ENCODE data around the gene FAS. TPM values are rescaled to one million over a fixed set of nuclear protein-coding genes. Genes with fewer than 3 reads are reported as not detected.
A peak's percentile ranks its signal among the peaks of the same experiment; 100 is the strongest.

The FAS gene
- total RNA-seq, 6 donors from 2014 or later, result 30.1 to 80.3 (median 44.4) TPM

- Histone ChIP-seq H3K27ac (peak overlapping the region in 1 of 4 donors; percentile 80), H3K9me3 (no peaks in the 10 kb centered on the region), H3K4me3 (no peak overlapping the region), H3K4me1 (peaks cover 28 to 35% (median 32%) of the 10 kb centered on the region in 4 donors), H3K27me3 (no peaks in the 10 kb centered on the region), H3K36me3 (peaks cover 0 to 5% (median 0%) of the 10 kb centered on the region in 4 donors)
- WGBS, 2 donors, result 39 to 42% methylated on average over 8 of the region's 8 CpGs
- ATAC-seq (ENCODE audit: low FRiP score in 2 of 2) (peak; percentile 74 to 87), DNase-seq (peak in 1 of 2 donors; percentile 84)
- TF ChIP-seq POLR2AphosphoS5 (IDR thresholded peaks at IDR 0.05), result no peak
- peak; percentile 84 to 95 (median 90) for TF ChIP-seq CTCF (IDR thresholded peaks at IDR 0.05)
- TF ChIP-seq POLR2A (IDR thresholded peaks at IDR 0.05), result no peak
- TF ChIP-seq EP300 (IDR thresholded peaks at IDR 0.05), result no peak
These were observed 39.3 kb downstream of the FAS start for GRCh38 chr10:89029785-89030437.

GRCh38 chr10:89030791-89031190 lies 40.2 kb downstream of the FAS start:
- DNase-seq, result peak in 1 of 2 donors; percentile 31
- peaks cover 28 to 43% (median 35%) of the 10 kb centered on the region in 4 donors for H3K4me1 ChIP-seq
- H3K27me3 ChIP-seq, result no peaks in the 10 kb centered on the region
- 38 to 70% methylated on average over 2 of the region's 2 CpGs for WGBS, 2 donors
- TF ChIP-seq POLR2AphosphoS5 (IDR thresholded peaks at IDR 0.05), result no peak
- no peak for TF ChIP-seq EP300 (IDR thresholded peaks at IDR 0.05)
- no peak for TF ChIP-seq CTCF (IDR thresholded peaks at IDR 0.05)
- TF ChIP-seq POLR2A (IDR thresholded peaks at IDR 0.05), result no peak
- H3K27ac ChIP-seq, result peak overlapping the region in 3 of 4 donors; percentile 21 to 80 (median 65)
- peak in 1 of 2 donors; percentile 27 for ATAC-seq (ENCODE audit: low FRiP score in 2 of 2)
- H3K36me3 ChIP-seq, result no peaks in the 10 kb centered on the region
- no peaks in the 10 kb centered on the region for H3K9me3 ChIP-seq
- no peak overlapping the region for H3K4me3 ChIP-seq

GRCh38 chr10:89032141-89032891 lies 41.7 kb downstream of the FAS start:
- ATAC-seq (ENCODE audit: low FRiP score in 2 of 2), result peak; percentile 59 to 69
- Histone ChIP-seq H3K27ac (peak overlapping the region in 3 of 4 donors; percentile 40 to 80 (median 45)), H3K27me3 (no peaks in the 10 kb centered on the region), H3K9me3 (no peaks in the 10 kb centered on the region), H3K4me1 (peaks cover 28 to 44% (median 35%) of the 10 kb centered on the region in 4 donors), H3K36me3 (no peaks in the 10 kb centered on the region), H3K4me3 (peak overlapping the region in 1 of 4 donors; percentile 20)
- WGBS, 2 donors, result 19 to 20% methylated on average over 8 of the region's 8 CpGs
- TF ChIP-seq POLR2A (IDR thresholded peaks at IDR 0.05) (no peak), EP300 (IDR thresholded peaks at IDR 0.05) (no peak), POLR2AphosphoS5 (IDR thresholded peaks at IDR 0.05) (peak; percentile 8 to 30)
- peak in 1 of 2 donors; percentile 82 for DNase-seq

- Histone ChIP-seq H3K36me3 (no peaks in the 10 kb centered on the region), H3K27ac (no peak overlapping the region), H3K27me3 (no peaks in the 10 kb centered on the region), H3K4me3 (no peak overlapping the region), H3K4me1 (peaks cover 22 to 34% (median 29%) of the 10 kb centered on the region in 4 donors), H3K9me3 (no peaks in the 10 kb centered on the region)
- ATAC-seq (ENCODE audit: low FRiP score in 2 of 2) (no peak), DNase-seq (no peak)
- TF ChIP-seq POLR2A (IDR thresholded peaks at IDR 0.05), result no peak
- no peak for TF ChIP-seq POLR2AphosphoS5 (IDR thresholded peaks at IDR 0.05)
- no peak for TF ChIP-seq EP300 (IDR thresholded peaks at IDR 0.05)
- WGBS, 2 donors, result 41 to 44% methylated on average over 1 of the region's 1 CpG
These were observed 44.9 kb downstream of the FAS start for GRCh38 chr10:89035461-89035860.

GRCh38 chr10:89037096-89037495 lies 46.5 kb downstream of the FAS start:
- H3K27ac ChIP-seq, result no peak overlapping the region
- no peaks in the 10 kb centered on the region for H3K36me3 ChIP-seq
- H3K4me3 ChIP-seq, result no peak overlapping the region
- no peak for TF ChIP-seq POLR2A (IDR thresholded peaks at IDR 0.05)
- ATAC-seq (ENCODE audit: low FRiP score in 2 of 2) (no peak), DNase-seq (no peak)
- WGBS, 2 donors, result 61 to 82% methylated on average over 3 of the region's 3 CpGs
- H3K4me1 ChIP-seq, result peaks cover 8 to 18% (median 13%) of the 10 kb centered on the region in 4 donors
- no peaks in the 10 kb centered on the region for H3K27me3 ChIP-seq
- no peaks in the 10 kb centered on the region for H3K9me3 ChIP-seq

GRCh38 chr10:89042562-89042961 lies 52.0 kb downstream of the FAS start:
- H3K27ac ChIP-seq, result no peak overlapping the region
- no peak overlapping the region for H3K4me3 ChIP-seq
- no peaks in the 10 kb centered on the region for H3K36me3 ChIP-seq
- H3K9me3 ChIP-seq, result no peaks in the 10 kb centered on the region
- TF ChIP-seq POLR2AphosphoS5 (IDR thresholded peaks at IDR 0.05) (no peak), EP300 (IDR thresholded peaks at IDR 0.05) (no peak), CTCF (IDR thresholded peaks at IDR 0.05) (no peak), POLR2A (IDR thresholded peaks at IDR 0.05) (no peak)
- 64 to 75% methylated on average over 2 of the region's 2 CpGs for WGBS, 2 donors
- H3K4me1 ChIP-seq, result peaks cover 0 to 6% (median 2%) of the 10 kb centered on the region in 4 donors
- H3K27me3 ChIP-seq, result no peaks in the 10 kb centered on the region
- DNase-seq (peak in 1 of 2 donors; percentile 49), ATAC-seq (ENCODE audit: low FRiP score in 2 of 2) (peak; percentile 19 to 71)

Data from upper lobe of left lung (tissue), 6 donors.